HG02840 (cell line): ENCODE results near the gene POU3F4.

Experiments used
- ATAC-seq: cut with Tn5 transposase; IDR thresholded peaks from one replicate; pipeline ENCODE4 v1.9.1; 2021; ENCODE audit warnings: mild to moderate bottlenecking, moderate library complexity, moderate number of reproducible peaks; ENCODE audit not compliant: unreplicated experiment, low FRiP score

Gene POU3F4

DNA sequence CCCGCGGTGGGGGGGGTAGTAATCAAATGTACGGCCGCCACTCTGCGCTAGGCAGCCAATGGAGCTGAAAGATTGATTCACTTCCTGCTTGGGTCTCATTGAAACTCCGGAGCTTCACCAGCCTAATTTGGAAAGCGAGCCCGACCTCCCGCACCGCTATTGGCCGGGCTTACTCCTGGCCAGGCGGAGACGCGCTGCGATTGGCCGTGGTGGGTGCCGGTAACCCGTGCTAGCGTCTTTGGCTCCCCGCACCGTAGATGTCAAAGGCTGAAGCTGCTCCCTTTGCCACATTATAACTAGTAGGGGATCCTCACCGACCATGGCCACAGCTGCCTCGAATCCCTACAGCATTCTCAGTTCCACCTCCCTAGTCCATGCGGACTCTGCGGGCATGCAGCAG is at the start of gene POU3F4:
POU3F4 (plus strand) TSS at position 285 of the 400 bp plus-strand sequence; CDS start at position 320, 35 bp downstream.
- no peak for ATAC-seq

DNA sequence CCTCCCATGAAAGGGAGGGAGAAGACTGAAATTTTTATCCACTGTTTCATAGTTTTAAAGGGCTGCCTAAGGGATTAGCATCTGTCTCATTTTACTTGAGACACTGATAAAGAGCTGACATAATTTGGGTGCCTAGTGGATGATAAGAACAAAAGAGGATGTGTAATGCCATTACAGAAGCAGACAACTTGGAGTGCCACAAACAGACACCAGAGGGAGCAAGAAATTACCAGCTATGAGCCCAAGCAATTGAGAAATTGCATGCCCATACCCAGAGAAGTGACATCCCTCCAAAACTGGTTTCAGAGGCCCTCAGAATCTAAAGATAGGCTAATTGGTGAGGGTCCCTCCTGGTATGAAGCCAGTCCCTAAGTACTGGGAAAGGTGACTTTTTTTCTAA is 38.5 kb upstream of the POU3F4 start:
- peak; percentile 54 for ATAC-seq

DNA sequence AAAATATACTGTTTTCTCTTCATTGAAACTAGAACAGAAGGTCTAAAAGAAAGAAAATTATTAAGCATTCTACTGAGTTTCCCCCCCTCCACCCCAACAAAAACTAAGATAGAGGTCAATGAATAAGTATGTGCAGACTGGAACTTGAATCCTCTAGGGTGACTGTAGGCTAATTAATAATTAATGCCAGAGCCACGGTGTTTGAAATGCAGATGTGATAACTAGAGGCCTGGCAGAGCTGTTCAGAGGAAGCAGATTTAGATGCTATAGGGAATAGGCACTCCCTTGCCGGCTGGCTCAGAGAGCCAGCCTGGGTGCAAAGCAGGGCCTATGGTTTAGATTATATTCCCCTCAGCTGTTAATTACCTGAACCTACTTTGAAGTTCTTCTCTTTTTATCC is 12.2 kb upstream of the POU3F4 start:
- no peak for ATAC-seq

DNA sequence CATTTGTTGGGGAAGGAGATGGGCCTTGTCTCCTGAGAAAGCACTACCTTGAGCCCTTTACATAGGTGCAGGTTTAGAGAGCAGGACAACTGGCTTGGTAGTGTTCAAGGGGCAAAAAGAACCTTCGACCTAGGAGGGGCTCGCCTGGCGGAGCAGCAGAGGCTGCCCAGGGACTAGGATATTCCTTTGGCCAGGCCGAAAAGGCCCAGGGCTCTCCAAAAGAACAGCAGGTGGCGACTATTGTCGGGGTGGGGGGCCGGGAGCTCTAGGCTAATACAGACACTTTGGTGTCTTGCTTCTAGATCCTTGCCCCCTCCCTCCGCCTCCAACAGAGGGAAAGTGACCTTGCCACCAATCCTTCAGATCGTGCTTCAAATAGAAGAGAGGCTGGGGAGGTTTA is 7.1 kb upstream of the POU3F4 start:
- ATAC-seq, result no peak

DNA sequence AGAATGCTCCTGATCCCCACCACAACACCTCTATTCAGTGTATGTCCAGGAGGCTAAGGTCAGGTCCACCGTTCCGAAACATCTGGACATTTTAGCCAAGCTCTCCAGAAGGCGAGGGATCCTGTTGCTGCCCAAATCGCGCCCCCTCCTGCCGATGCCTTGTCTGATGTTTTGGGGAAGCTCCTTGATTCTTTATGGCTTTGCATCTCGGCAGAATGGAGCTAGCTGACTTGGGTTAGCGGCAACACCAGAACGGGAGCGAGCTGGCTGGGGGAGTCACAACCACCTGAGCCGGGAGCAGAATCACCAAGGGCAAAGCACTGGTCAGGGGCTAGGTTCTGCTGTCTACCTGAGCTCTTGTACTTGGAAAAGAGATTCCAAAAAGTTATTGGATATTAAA is 6.6 kb upstream of the POU3F4 start:
- ATAC-seq, result no peak

DNA sequence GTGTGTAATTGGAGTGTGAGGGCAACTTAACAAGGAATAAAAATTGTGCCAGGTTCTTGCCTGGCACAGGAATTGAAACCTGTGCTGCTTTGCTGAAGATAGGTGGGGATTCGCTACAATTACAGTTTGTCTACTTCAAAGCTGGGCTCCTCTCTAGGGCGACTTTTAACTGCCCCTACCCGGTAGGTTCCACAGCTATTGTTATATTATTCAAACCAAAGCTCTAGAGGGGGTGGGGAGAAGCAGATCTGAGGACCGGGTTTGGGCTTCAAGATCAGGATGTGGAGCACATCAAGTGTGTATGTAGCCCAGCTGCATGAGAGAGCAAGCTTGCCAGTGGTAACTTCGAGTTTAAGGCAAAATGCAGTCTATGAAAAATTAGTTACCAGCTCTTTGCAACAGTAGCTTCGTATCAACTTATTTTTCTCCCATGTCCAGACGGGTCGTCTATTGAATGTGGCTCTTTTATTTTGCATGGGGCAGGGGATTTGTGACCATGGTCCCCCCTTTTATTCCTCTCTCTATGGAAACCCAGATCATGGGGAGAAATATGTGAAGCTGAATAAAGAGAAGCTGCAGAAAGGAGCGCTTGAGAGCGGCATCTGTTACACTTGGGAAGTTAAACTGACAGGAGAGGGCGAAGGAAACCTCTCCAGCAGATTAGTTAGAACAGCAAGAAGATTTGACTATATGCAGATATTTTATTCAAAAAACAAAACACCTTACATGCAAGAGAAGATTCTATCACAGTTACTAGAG is 3.2 kb upstream of the POU3F4 start:
- no peak for ATAC-seq

DNA sequence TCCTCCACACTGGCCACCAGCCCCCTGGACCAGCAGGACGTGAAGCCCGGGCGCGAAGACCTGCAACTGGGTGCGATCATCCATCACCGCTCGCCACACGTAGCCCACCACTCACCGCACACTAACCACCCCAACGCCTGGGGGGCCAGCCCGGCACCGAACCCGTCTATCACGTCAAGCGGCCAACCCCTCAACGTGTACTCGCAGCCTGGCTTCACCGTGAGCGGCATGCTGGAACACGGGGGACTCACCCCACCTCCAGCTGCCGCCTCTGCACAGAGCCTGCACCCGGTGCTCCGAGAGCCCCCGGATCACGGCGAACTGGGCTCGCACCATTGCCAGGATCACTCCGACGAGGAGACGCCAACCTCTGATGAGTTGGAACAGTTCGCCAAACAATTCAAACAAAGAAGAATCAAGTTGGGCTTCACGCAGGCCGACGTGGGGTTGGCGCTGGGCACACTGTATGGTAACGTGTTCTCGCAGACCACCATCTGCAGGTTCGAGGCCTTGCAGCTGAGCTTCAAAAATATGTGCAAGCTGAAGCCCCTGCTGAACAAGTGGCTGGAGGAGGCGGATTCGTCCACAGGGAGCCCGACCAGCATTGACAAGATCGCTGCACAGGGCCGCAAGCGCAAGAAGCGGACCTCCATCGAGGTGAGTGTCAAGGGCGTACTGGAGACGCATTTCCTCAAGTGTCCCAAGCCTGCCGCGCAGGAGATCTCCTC is 600 bp downstream of the POU3F4 start:
- ATAC-seq, result no peak

DNA sequence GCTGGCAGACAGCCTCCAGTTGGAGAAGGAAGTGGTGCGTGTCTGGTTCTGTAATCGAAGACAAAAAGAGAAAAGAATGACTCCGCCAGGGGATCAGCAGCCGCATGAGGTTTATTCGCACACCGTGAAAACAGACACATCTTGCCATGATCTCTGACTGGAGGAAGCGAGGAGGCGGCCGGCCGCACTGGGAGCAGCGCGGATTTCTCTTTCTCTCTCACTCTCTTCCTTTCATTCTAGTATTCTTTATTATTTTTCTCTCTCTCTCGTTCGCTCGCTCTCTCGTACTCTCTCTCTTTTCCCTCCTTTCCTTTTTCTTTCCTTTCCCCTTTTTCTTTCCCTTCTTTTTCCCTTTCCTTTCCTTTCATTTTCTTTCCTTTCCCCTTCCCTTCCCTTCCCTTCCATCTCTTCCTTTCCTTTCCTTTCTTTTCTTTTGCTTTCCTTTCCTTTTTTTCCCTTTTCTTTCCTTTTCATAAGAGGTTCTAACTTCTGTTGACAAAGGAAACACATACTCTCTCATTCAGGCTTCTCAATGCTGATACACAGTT is 1.2 kb downstream of the POU3F4 start:
- no peak for ATAC-seq

DNA sequence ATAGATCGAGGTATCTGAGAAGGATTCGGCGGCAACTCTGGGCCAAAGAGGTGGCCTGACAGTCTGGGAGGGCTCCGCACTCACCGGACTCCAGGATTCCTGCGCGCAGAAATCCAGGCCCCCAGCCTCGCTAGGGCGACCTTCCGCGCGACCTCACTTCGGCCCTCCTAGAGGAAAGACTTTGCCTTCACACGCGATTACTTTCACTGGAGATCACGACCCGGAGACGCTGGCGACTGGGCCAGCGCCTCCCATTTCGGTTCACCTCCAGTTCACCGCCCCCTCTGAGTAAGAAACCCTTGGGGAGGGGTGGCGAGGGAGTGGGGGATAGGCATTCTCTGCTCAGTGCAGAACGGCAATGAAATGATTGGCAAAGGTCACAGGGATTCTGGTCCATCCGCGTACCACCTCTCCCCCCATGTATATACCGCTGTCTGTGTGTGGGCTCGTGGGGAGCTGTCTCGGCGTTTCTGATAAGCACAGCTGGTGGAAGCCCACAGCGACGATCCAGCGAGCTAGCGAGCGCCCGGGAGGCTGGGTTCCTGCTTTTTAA is 2.5 kb downstream of the POU3F4 start:
- ATAC-seq, result no peak

DNA sequence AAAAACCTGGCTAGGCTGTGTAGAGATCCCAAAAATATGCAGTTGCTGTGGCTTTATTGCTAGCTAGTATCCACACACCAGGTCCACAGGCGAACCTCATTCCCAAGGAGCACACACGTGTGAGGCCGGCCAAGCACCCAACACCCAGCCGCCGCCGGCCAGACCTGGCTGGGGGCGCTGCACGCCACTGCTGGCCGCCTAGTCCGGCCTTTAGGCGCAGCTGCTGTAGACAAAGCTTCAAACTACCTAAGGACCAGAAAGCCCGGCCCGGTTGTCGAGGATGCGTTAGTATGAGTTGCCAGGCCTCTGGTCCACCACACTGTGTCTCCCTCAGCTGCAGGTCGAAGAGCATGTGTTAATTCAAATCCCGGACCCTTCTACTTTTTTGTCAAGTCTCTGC is 3.1 kb downstream of the POU3F4 start:
- ATAC-seq, result no peak

DNA sequence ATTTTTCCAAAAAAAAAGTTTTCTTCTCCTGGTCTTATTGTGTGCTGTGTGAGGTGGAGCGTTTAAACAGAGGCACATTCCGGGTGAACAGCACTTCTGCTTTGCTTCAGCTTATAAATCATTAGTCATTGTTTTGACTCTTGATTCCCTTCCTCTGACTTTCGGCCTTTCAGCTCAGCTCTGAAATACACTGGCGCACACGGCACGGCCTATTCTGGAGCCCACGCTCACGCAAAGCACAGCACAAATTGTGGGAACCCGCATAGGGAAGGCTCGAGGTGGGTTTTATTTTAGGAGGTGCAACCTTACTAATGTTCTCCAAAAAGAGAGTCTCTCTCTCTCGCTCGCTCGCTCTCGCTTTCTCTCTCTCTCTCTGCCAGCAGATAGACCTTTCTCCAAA is 4.0 kb downstream of the POU3F4 start:
- ATAC-seq, result no peak

DNA sequence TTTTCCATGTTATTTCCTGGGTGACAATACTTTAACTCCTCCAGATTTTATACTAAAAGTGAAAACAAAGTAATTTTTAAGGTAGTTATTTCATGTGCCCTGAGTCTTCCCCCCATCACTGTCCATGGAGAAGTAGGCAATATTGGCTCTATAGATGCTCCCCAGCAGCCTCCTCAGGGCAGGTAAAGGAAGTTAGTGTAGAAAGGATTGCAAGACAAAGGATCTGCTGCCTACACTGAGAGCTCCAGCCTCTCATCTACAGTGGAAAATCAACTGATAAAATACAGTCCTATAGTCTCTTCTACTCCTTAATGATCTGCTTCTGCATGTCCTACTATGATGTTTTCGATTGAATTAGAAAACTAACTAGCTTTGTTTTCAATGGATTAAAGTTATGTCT is 8.5 kb downstream of the POU3F4 start:
- ATAC-seq, result no peak

DNA sequence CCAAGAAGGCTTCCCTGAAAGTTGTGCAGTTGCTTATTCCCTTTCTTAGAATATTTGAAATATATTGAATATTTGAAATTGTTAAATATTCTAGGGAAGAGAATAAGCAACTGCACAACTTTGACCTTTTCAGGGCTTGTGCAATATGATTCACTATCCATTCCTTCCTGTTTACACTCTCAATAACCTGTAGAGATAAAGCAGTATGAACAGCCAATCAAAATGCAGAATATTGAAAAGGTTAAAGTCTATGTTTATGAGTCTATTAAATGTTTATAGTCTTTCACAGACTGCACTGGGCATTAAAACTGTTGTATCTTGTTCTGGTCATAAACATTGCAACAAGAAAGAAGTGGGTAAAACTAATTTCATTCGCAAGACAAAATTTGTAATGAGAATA is 13.8 kb downstream of the POU3F4 start:
- ATAC-seq, result no peak

DNA sequence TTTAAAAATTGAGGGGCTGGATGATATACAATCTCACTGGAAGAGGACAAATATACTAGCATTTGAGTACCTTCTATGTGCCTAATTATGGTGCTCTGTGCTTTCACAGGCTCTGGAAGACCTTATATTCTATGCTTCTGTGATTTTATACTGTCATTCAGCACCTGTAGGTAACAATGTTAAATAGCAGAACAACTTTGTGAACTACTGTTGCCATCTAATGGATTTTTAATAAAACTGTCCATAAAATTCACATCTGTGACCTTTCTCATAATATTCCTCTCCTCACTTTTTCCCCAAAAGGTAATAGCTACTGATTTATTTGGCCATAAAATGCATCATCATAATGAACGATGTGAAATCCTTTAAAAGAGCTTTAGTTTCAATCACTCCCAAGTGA is 21.9 kb downstream of the POU3F4 start:
- ATAC-seq, result no peak

DNA sequence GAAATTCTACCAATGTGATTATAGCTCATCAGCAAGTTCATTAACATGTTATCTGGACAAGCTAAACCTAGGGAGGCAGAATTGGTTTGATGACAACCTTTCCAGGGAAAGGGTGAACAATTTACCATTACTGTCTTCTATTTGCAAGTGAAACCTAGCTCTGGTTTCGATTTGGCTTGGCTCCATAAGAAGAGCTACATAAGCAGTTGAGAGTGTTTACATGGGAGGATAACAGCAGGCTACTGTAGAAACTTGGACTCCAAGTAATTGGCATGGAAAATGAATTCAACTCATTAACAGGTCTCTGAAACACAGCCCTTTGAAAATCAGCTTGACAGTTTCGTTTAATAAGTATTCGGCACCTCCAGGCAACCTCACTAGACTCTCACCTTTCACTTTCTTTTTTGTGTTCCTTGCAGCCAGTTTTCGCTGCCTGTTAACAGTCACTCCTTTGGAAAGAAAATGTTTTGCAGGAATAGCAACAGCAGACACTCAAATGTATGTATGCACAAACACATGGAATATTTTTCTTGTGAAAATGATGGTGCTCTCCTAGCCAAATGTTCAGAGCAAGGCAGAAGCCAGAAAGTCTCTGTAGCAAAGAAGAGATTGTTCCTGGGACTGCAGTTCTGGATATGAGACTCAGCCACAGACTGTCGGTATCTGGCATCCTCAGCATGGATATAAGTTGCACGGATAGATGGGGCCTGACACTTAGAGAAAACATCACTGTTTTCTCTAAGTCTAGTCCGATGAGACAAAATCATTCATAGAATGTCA is 27.5 kb downstream of the POU3F4 start:
- ATAC-seq, result no peak
